ENCODE data around the gene COL27A1.

The COL27A1 gene

GRCh38 chr9:114216976-114217375 lies 61.6 kb downstream of the COL27A1 start:
- ATAC-seq, result no peak
- TF ChIP-seq BACH2 (CRISPR knock-in tag; IDR thresholded peaks at IDR 0.05; ENCODE audit: borderline replicate concordance) (no peak), ARNTL (CRISPR knock-in tag; IDR thresholded peaks at IDR 0.05; ENCODE audit: borderline replicate concordance, low read depth) (no peak)

DNA sequence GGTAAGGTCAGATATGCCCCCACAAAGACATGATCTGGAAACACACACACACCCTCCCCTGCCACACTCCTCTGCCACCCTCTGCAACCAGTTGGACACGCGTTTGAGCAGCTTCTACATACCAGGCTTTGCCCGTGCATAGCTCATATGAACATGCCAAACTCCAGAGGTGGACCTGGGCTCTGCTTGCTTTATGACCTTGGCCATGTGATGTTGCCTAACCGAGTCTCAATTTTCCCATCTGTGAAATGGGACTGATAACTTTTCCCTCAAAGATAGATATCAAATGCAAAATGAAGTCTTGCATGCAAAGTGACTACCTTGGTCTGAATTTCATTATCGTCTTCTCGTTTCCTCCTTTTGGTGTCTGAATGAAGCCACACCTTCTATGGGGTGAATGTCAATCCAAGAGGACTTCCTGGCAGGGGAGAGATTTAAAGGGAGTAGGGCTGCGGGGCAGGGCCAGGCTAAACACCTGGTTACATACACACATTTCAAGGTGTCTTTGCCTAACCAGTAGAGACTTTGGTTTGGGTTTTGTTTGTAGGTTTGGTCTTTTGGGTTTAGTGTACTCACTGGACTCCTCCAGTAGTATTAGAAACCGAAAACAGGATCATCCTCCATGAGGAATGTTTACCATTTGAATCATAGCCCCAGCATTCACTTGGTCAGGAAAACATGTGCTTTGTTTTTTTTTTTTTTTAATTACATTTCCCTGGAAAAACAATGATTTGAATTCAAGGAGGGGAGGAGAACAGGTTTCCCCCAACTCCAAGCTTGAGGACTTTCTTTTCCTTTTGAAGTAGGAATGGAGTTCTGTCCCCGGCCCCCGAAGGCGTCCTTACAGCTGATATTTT lies 63.2 kb downstream of the COL27A1 start:
- TF ChIP-seq BACH2 (CRISPR knock-in tag; IDR thresholded peaks at IDR 0.05; ENCODE audit: borderline replicate concordance) (no peak), ESRRG (CRISPR knock-in tag; IDR thresholded peaks at IDR 0.05) (no peak), OSR1 (CRISPR knock-in tag; IDR thresholded peaks at IDR 0.05) (no peak), TSHZ2 (CRISPR knock-in tag; IDR thresholded peaks at IDR 0.05) (no peak), ARNTL (CRISPR knock-in tag; IDR thresholded peaks at IDR 0.05; ENCODE audit: borderline replicate concordance, low read depth) (no peak), RARB (CRISPR knock-in tag; IDR thresholded peaks at IDR 0.05) (no peak), ZNF70 (CRISPR knock-in tag; IDR thresholded peaks at IDR 0.05) (no peak), CSDC2 (CRISPR knock-in tag; IDR thresholded peaks at IDR 0.05) (no peak)
- ATAC-seq, result no peak

GRCh38 chr9:114220061-114220541 lies 64.8 kb downstream of the COL27A1 start:
- ATAC-seq, result no peak
- no peak for TF ChIP-seq BACH2 (CRISPR knock-in tag; IDR thresholded peaks at IDR 0.05; ENCODE audit: borderline replicate concordance)
- no peak for TF ChIP-seq PATZ1 (CRISPR knock-in tag; IDR thresholded peaks at IDR 0.05; ENCODE audit: borderline replicate concordance)
- no peak for TF ChIP-seq ISL1 (CRISPR knock-in tag; IDR thresholded peaks at IDR 0.05)
- TF ChIP-seq, protein P1, sequence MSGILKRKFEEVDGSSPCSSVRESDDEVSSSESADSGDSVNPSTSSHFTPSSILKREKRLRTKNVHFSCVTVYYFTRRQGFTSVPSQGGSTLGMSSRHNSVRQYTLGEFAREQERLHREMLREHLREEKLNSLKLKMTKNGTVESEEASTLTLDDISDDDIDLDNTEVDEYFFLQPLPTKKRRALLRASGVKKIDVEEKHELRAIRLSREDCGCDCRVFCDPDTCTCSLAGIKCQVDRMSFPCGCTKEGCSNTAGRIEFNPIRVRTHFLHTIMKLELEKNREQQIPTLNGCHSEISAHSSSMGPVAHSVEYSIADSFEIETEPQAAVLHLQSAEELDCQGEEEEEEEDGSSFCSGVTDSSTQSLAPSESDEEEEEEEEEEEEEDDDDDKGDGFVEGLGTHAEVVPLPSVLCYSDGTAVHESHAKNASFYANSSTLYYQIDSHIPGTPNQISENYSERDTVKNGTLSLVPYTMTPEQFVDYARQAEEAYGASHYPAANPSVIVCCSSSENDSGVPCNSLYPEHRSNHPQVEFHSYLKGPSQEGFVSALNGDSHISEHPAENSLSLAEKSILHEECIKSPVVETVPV (CRISPR knock-in tag; IDR thresholded peaks at IDR 0.05), result no peak
- TF ChIP-seq ESRRG (CRISPR knock-in tag; IDR thresholded peaks at IDR 0.05), result no peak

GRCh38 chr9:114221706-114222465 lies 66.5 kb downstream of the COL27A1 start:
- TF ChIP-seq ZFP3 (CRISPR knock-in tag; IDR thresholded peaks at IDR 0.05) (no peak), POU6F1 (CRISPR knock-in tag; IDR thresholded peaks at IDR 0.05; ENCODE audit: borderline replicate concordance, low read depth) (no peak), RARB (CRISPR knock-in tag; IDR thresholded peaks at IDR 0.05) (no peak), PATZ1 (CRISPR knock-in tag; IDR thresholded peaks at IDR 0.05; ENCODE audit: borderline replicate concordance) (no peak), CREB5 (CRISPR knock-in tag; IDR thresholded peaks at IDR 0.05; ENCODE audit: low read depth) (no peak), ARNTL (CRISPR knock-in tag; IDR thresholded peaks at IDR 0.05; ENCODE audit: borderline replicate concordance, low read depth) (no peak), ISL1 (CRISPR knock-in tag; IDR thresholded peaks at IDR 0.05) (no peak), ZNF70 (CRISPR knock-in tag; IDR thresholded peaks at IDR 0.05) (no peak), OSR1 (CRISPR knock-in tag; IDR thresholded peaks at IDR 0.05) (no peak), ZFP30 (CRISPR knock-in tag; IDR thresholded peaks at IDR 0.05) (no peak)
- TF ChIP-seq, protein P1 (CRISPR knock-in tag; IDR thresholded peaks at IDR 0.05), result no peak
- ATAC-seq, result no peak
